Measurements from ENCODE around the gene AP5B1.

Gene AP5B1

GRCh38 chr11:65770951-65771567 lies 9.7 kb downstream of the AP5B1 start:
- no peak for TF ChIP-seq REST (IDR thresholded peaks at IDR 0.05; ENCODE audit: insufficient read depth in 1 of 2, low read depth in 2 of 2, low read length in 2 of 2)

- TF ChIP-seq TAF1 (IDR thresholded peaks at IDR 0.05; ENCODE audit: borderline replicate concordance, insufficient read depth, low read length) = no peak
- TF ChIP-seq FOXP2 (optimal IDR thresholded peaks at IDR 0.05; ENCODE audit: borderline replicate concordance, extremely low read depth, extremely low read length, insufficient read depth) = no peak
- no peak for TF ChIP-seq REST (IDR thresholded peaks at IDR 0.05; ENCODE audit: insufficient read depth in 1 of 2, low read depth in 2 of 2, low read length in 2 of 2)
These were observed 13.4 kb downstream of the AP5B1 start for GRCh38 chr11:65767406-65767805.

DNA sequence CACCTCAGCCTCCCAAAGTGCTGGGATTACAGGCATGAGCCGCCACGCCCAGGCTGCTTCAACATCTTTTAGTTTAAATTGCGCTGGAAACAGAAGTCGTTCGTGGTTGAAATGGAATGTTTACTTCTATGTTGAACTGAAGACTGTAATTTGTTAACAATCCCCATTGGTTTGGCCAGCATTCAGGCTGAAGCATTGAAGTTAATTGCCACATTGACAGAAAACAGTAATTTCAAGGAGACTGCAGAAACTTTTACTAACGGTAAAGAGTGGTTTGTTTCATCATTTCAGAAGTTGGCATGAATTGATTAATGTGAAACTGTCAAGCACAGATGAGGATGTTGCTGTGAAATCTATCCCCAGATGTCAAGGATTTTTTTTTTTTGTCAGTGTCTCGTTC lies 14.2 kb downstream of the AP5B1 start:
- TF ChIP-seq SIN3A (IDR thresholded peaks at IDR 0.05; ENCODE audit: borderline replicate concordance, insufficient read depth, low read length) (no peak), REST (IDR thresholded peaks at IDR 0.05; ENCODE audit: insufficient read depth in 1 of 2, low read depth in 2 of 2, low read length in 2 of 2) (no peak), POLR2AphosphoS5 (IDR thresholded peaks at IDR 0.05; ENCODE audit: low read depth, low read length) (no peak), FOXP2 (optimal IDR thresholded peaks at IDR 0.05; ENCODE audit: borderline replicate concordance, extremely low read depth, extremely low read length, insufficient read depth) (no peak), TAF1 (IDR thresholded peaks at IDR 0.05; ENCODE audit: borderline replicate concordance, insufficient read depth, low read length) (no peak)

DNA sequence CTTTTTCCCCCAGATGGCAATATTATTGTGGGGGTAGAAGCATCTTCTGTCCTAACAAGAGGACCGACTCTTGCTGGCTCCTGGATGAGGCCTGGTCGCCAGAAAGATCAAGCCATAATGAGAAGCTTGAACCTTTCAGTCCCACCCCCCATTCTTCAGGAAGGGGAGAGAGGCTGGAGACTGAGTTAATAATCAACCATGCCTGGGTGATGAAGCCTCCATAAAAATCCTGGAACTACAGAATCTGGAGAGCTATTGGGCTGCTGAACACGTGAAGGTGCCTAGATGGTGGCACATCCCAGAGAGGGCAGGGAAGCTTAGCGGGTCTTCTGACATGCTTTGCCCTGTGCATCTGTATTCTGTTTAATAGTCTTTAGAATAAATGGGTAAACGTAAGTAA lies 16.3 kb downstream of the AP5B1 start:
- TF ChIP-seq SIN3A (IDR thresholded peaks at IDR 0.05; ENCODE audit: borderline replicate concordance, insufficient read depth, low read length) (no peak), FOXP2 (optimal IDR thresholded peaks at IDR 0.05; ENCODE audit: borderline replicate concordance, extremely low read depth, extremely low read length, insufficient read depth) (no peak), POLR2AphosphoS5 (IDR thresholded peaks at IDR 0.05; ENCODE audit: low read depth, low read length) (no peak), TAF1 (IDR thresholded peaks at IDR 0.05; ENCODE audit: borderline replicate concordance, insufficient read depth, low read length) (no peak), REST (IDR thresholded peaks at IDR 0.05; ENCODE audit: insufficient read depth in 1 of 2, low read depth in 2 of 2, low read length in 2 of 2) (no peak)

DNA sequence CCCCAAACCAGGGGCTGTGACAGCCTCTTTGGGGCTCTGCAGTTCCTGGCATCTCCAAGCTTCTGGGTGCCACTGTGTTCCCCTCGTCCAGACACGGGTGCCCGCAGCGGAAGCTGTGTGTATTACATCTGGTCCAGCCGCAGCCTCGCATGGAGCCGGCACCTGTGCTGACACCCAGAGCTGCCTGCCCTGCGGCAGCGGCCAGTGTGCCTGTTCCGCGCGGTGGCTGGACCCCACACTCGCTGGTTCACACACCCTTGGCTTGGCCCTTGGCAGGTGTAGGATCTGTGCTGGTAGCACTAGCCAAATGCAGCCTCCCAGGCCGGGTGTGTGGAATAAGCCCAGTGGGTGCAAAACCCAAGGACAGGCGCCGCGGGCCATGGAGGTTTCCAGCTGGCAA lies 35.7 kb downstream of the AP5B1 start:
- TF ChIP-seq TAF1 (IDR thresholded peaks at IDR 0.05; ENCODE audit: borderline replicate concordance, insufficient read depth, low read length) (no peak), POLR2AphosphoS5 (IDR thresholded peaks at IDR 0.05; ENCODE audit: low read depth, low read length) (no peak), FOXP2 (optimal IDR thresholded peaks at IDR 0.05; ENCODE audit: borderline replicate concordance, extremely low read depth, extremely low read length, insufficient read depth) (no peak), SIN3A (IDR thresholded peaks at IDR 0.05; ENCODE audit: borderline replicate concordance, insufficient read depth, low read length) (no peak), REST (IDR thresholded peaks at IDR 0.05; ENCODE audit: insufficient read depth in 1 of 2, low read depth in 2 of 2, low read length in 2 of 2) (no peak)

Data from PFSK-1 (cell line).